GM18951 (cell line): ENCODE measurements around the gene NSMCE4A.
"Not testable (repeated sequence)": the region's sequence is repeated elsewhere in the genome, so short reads cannot be mapped to it uniquely, and the experiment has no call there.

Source experiments
- POLR2A ChIP-seq: IDR thresholded peaks from 4 replicates; pipeline ENCODE4 v1.6.1; 2011; ENCODE audit warnings: mild to moderate bottlenecking; ENCODE audit not compliant: insufficient read length, insufficient read depth; ENCODE audit errors: extremely low read depth
- in situ Hi-C: fragments of 300-500 bp; cut with MboI; formaldehyde crosslinking; loops from one replicate; pipeline ENCODE4 v1.12.0; 2022; ENCODE audit warnings: low sequenced_read_pairs, mixed read lengths, inconsistent platforms; ENCODE audit not compliant: unreplicated experiment

Gene NSMCE4A

DNA sequence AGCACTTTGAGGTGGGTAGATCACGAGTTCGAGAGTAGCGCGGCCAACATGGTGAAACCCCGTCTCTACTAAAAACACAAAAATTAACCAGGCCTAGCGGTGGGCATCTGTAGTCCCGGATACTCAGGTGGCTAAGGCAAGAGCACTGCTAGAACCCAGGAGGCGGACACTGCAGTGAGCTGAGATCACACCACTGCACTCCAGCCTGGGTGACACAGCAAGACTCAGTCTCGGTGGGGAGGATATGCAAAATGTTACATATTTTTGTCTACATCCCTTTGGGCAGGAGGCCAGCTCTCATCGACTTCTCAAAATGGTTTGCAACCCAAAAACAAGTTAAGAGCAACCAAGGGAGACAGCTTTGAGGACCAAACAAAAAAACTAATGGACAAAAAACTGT, 55.4 kb downstream of the NSMCE4A start:
- in situ Hi-C loops = no loop called here

DNA sequence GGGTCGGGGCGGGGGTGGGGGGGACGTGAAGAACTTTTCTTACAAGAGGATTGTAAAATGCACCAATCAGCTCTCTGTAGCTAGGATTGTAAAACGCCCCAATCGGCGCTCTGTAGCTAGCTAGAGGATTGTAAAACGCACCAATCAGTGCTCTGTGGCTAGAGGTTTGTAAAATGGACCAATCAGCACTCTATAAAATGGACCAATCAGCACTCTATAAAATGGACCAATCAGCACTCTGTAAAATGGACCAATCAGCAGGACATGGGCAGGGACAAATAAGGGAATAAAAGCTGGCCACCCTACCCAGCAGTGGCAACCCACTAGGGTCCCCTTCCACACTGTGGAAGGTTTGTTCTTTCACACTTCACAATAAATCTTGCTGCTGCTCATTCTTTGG, 56.2 kb downstream of the NSMCE4A start:
- in situ Hi-C loops = not testable (repeated sequence)

More for the DNA sequence above, 55.4 kb downstream of the NSMCE4A start:
- no peak for TF ChIP-seq POLR2A

DNA sequence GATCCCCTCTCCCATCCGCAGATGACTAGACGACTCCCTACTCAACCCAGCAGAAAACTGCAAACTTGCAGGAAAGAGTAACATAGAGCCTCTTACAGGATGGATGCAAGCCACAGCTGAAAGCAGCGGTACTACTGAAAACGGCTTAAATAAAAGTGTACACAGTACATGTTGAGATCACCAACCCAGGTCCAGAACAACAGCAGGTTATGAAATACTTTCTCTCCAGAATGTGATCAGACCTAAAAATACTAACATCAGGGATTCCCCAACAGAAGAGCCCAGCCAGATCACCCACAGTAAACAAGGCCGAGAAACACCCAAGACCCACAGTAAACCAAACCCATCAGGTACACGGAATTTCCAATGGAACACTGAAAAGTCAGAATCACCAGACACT, 60.4 kb downstream of the NSMCE4A start:
- in situ Hi-C loops = no loop called here
- TF ChIP-seq POLR2A = no peak

DNA sequence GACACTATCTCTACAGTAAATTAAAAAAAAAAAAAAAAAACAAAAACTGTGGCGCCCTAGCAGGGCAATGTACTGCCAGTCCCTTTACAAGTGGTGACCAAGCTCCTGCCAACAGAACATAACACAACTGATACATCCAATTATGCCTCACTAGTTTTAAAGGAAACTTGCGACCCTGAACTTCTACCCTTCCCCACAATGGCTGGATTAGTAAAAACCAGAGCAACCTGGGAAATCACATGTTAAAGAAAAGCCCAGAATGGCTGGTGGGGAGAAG, 63.7 kb downstream of the NSMCE4A start:
- TF ChIP-seq POLR2A = no peak
- in situ Hi-C loops = no loop called here

DNA sequence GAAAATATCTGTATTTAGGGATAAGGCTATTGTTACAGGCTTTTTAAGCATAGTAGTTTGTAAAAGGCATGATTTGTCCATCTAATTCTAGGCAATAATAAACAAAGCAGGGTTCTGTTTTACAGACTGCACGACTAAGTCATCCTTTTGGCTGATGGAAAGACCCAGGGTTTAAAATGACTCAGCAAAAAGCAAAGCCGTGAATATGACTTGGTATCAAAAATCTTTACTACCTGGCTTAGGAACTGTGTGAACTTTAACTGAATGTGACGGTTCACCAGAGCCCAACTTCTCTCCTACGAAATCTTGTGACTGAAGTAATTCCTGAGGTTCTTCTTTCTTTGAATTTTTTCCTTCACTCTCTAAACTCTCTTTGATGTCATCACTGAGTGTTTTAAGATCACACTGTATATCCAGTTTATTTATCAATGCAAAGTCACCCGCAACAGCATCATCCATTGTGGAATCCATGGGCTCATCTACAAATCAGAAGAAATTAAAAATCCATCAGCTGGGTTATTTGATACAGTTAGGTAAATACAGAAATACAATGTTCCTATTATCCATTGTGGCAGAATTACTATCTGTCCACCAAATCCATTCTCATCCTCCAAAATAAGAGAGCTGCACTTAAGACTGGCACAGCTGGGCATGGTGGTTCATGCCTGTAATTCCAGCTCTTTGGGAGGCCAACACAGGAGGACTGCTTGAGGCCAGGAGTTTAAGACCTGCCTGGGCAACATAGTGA, 64.2 kb downstream of the NSMCE4A start:
- in situ Hi-C loops = no loop called here
- TF ChIP-seq POLR2A = no peak
